HL-60 (cell line): ENCODE measurements around the gene STT3B.

Experiments used
- GABPA ChIP-seq: IDR thresholded peaks from 2 replicates; pipeline ENCODE4 v1.6.1; 2012; ENCODE audit warnings: low read depth
- POLR2AphosphoS5 ChIP-seq: IDR thresholded peaks from 2 replicates; pipeline ENCODE4 v1.6.1; 2012; ENCODE audit warnings: low read depth
- TF ChIP-seq, protein P1 (sequence below): IDR thresholded peaks from one replicate; pipeline ENCODE4 v1.5.1; 2011; ENCODE audit warnings: low read length, control low read depth, inconsistent platforms; ENCODE audit not compliant: insufficient read depth
- TF ChIP-seq, protein P2 (sequence below): IDR thresholded peaks from 2 replicates; pipeline ENCODE4 v1.6.1; 2012; ENCODE audit warnings: low read depth; ENCODE audit not compliant: insufficient replicate concordance

DNA sequence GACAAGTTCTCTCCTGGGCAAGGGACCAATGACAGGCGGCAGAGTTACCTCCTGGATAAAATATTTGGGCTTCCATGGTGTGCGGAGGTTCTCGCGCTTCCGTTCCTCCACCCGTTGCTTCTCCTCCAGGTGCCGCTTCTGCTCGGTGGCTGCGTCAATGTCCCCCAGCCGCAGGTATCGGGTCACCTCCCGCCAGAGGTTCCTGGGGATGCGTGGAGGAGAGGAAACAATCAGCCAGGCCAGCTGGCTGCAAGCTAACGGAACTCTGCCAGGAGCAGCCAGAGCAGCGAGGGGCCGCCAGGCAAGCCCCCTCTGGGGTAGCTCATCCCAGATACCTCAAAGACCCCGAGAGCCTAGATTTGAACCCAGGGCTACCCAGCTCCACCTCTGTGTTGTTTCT is 131.3 kb downstream of the STT3B start:
- TF ChIP-seq, protein P1, sequence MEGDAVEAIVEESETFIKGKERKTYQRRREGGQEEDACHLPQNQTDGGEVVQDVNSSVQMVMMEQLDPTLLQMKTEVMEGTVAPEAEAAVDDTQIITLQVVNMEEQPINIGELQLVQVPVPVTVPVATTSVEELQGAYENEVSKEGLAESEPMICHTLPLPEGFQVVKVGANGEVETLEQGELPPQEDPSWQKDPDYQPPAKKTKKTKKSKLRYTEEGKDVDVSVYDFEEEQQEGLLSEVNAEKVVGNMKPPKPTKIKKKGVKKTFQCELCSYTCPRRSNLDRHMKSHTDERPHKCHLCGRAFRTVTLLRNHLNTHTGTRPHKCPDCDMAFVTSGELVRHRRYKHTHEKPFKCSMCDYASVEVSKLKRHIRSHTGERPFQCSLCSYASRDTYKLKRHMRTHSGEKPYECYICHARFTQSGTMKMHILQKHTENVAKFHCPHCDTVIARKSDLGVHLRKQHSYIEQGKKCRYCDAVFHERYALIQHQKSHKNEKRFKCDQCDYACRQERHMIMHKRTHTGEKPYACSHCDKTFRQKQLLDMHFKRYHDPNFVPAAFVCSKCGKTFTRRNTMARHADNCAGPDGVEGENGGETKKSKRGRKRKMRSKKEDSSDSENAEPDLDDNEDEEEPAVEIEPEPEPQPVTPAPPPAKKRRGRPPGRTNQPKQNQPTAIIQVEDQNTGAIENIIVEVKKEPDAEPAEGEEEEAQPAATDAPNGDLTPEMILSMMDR: no peak
- TF ChIP-seq, protein P2, sequence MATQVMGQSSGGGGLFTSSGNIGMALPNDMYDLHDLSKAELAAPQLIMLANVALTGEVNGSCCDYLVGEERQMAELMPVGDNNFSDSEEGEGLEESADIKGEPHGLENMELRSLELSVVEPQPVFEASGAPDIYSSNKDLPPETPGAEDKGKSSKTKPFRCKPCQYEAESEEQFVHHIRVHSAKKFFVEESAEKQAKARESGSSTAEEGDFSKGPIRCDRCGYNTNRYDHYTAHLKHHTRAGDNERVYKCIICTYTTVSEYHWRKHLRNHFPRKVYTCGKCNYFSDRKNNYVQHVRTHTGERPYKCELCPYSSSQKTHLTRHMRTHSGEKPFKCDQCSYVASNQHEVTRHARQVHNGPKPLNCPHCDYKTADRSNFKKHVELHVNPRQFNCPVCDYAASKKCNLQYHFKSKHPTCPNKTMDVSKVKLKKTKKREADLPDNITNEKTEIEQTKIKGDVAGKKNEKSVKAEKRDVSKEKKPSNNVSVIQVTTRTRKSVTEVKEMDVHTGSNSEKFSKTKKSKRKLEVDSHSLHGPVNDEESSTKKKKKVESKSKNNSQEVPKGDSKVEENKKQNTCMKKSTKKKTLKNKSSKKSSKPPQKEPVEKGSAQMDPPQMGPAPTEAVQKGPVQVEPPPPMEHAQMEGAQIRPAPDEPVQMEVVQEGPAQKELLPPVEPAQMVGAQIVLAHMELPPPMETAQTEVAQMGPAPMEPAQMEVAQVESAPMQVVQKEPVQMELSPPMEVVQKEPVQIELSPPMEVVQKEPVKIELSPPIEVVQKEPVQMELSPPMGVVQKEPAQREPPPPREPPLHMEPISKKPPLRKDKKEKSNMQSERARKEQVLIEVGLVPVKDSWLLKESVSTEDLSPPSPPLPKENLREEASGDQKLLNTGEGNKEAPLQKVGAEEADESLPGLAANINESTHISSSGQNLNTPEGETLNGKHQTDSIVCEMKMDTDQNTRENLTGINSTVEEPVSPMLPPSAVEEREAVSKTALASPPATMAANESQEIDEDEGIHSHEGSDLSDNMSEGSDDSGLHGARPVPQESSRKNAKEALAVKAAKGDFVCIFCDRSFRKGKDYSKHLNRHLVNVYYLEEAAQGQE: no peak
- no peak for TF ChIP-seq POLR2AphosphoS5
- no peak for TF ChIP-seq GABPA
